ENCODE measurements around the gene CLASP1. TPM values are rescaled to one million over a fixed set of nuclear protein-coding genes. Genes with fewer than 3 reads are reported as not detected.

The CLASP1 gene
- total RNA-seq, 1 experiment from 2014 or later = 46.1 TPM

- Mint-ChIP-seq H3K9me3 (ENCODE audit: unreplicated experiment) (no peaks in the 10 kb centered on the region), H3K36me3 (ENCODE audit: insufficient read depth, unreplicated experiment) (peaks cover 34% of the 10 kb centered on the region), H3K4me3 (ENCODE audit: unreplicated experiment) (no peak overlapping the region), H3K27me3 (ENCODE audit: insufficient read depth, unreplicated experiment) (no peaks in the 10 kb centered on the region), H3K4me1 (ENCODE audit: low read depth, unreplicated experiment) (peaks cover 12% of the 10 kb centered on the region), H3K27ac (ENCODE audit: unreplicated experiment) (no peak overlapping the region)
- ChIA-PET POLR2A (no interaction called here), CTCF (no interaction called here)
- no peak overlapping the region for H3K4me3 ChIP-seq (ENCODE audit: low read depth, low read length)
- BruUV-seq (replicated peaks) = no TSS peak
- no peaks in the 10 kb centered on the region for H3K27me3 ChIP-seq (replicated peaks; ENCODE audit: control insufficient read depth, insufficient read depth, low read length)
- TF ChIP-seq, protein P1, sequence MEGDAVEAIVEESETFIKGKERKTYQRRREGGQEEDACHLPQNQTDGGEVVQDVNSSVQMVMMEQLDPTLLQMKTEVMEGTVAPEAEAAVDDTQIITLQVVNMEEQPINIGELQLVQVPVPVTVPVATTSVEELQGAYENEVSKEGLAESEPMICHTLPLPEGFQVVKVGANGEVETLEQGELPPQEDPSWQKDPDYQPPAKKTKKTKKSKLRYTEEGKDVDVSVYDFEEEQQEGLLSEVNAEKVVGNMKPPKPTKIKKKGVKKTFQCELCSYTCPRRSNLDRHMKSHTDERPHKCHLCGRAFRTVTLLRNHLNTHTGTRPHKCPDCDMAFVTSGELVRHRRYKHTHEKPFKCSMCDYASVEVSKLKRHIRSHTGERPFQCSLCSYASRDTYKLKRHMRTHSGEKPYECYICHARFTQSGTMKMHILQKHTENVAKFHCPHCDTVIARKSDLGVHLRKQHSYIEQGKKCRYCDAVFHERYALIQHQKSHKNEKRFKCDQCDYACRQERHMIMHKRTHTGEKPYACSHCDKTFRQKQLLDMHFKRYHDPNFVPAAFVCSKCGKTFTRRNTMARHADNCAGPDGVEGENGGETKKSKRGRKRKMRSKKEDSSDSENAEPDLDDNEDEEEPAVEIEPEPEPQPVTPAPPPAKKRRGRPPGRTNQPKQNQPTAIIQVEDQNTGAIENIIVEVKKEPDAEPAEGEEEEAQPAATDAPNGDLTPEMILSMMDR (IDR thresholded peaks at IDR 0.05; ENCODE audit: insufficient read depth in 1 of 2, low read depth in 1 of 2, low read length in 1 of 2, severe bottlenecking in 1 of 2, unreplicated experiment in 1 of 2) = no peak
- intact Hi-C loops (cut with micrococcal nuclease; ENCODE audit: unreplicated experiment) = no loop called here
- H3K4me1 ChIP-seq = 0 out of 2 replicates have a peak, but pooled peaks cover 6% of the 10 kb centered on the region
- H3K36me3 ChIP-seq (ENCODE audit: control insufficient read depth, insufficient read depth, low read length) = no peaks in the 10 kb centered on the region; the same call in 1 of the 2 replicates
- DNase-seq = no peak
- no peaks in the 10 kb centered on the region for H3K9me3 ChIP-seq
Observed at GRCh38 chr2:121360566-121361300, 288.5 kb downstream of the CLASP1 start.

- POLR2A ChIA-PET = no interaction called here
Observed at GRCh38 chr2:121359716-121360565, 289.3 kb downstream of the CLASP1 start.

GRCh38 chr2:121359170-121359569 lies 290.1 kb downstream of the CLASP1 start:
- DNase-seq = no peak
- Mint-ChIP-seq H3K4me3 (ENCODE audit: unreplicated experiment) (no peak overlapping the region), H3K27me3 (ENCODE audit: insufficient read depth, unreplicated experiment) (no peaks in the 10 kb centered on the region), H3K27ac (ENCODE audit: unreplicated experiment) (no peak overlapping the region), H3K36me3 (ENCODE audit: insufficient read depth, unreplicated experiment) (peaks cover 36% of the 10 kb centered on the region), H3K9me3 (ENCODE audit: unreplicated experiment) (no peaks in the 10 kb centered on the region), H3K4me1 (ENCODE audit: low read depth, unreplicated experiment) (peaks cover 17% of the 10 kb centered on the region)
- intact Hi-C loops (cut with micrococcal nuclease; ENCODE audit: unreplicated experiment) = loop anchor here (10.0 kb wide), 1 partner anchor 174 kb away; no protein-coding TSS in a partner anchor
- H3K36me3 ChIP-seq (ENCODE audit: control insufficient read depth, insufficient read depth, low read length) = no peaks in the 10 kb centered on the region
- ChIA-PET CTCF (interaction anchor here (7.3 kb wide), 1 partner anchor 230 kb away, joined by 109 read pairs; no protein-coding TSS in a partner anchor), POLR2A (no interaction called here)
- no peaks in the 10 kb centered on the region for H3K27me3 ChIP-seq (replicated peaks; ENCODE audit: control insufficient read depth, insufficient read depth, low read length)
- 0 out of 2 replicates have a peak, but pooled peaks cover 6% of the 10 kb centered on the region for H3K4me1 ChIP-seq
- TF ChIP-seq, protein P1 (IDR thresholded peaks at IDR 0.05; ENCODE audit: insufficient read depth in 1 of 2, low read depth in 1 of 2, low read length in 1 of 2, severe bottlenecking in 1 of 2, unreplicated experiment in 1 of 2) = no peak
- H3K9me3 ChIP-seq = no peaks in the 10 kb centered on the region
- BruUV-seq (replicated peaks) = no TSS peak
- no peak overlapping the region for H3K4me3 ChIP-seq (ENCODE audit: low read depth, low read length)

More at GRCh38 chr2:121359716-121360565, 289.3 kb downstream of the CLASP1 start:
- TF ChIP-seq, protein P1 (IDR thresholded peaks at IDR 0.05; ENCODE audit: insufficient read depth in 1 of 2, low read depth in 1 of 2, low read length in 1 of 2, severe bottlenecking in 1 of 2, unreplicated experiment in 1 of 2) = no peak
- Histone ChIP-seq H3K27me3 (replicated peaks; ENCODE audit: control insufficient read depth, insufficient read depth, low read length) (no peaks in the 10 kb centered on the region), H3K4me1 (0 out of 2 replicates have a peak, but pooled peaks cover 6% of the 10 kb centered on the region), H3K9me3 (no peaks in the 10 kb centered on the region), H3K36me3 (ENCODE audit: control insufficient read depth, insufficient read depth, low read length) (no peaks in the 10 kb centered on the region), H3K4me3 (ENCODE audit: low read depth, low read length) (no peak overlapping the region)
- H3K27me3 Mint-ChIP-seq (ENCODE audit: insufficient read depth, unreplicated experiment) = no peaks in the 10 kb centered on the region
- intact Hi-C loops (cut with micrococcal nuclease; ENCODE audit: unreplicated experiment) = loop anchor here (10.0 kb wide), 1 partner anchor 175 kb away; no protein-coding TSS in a partner anchor
- no peaks in the 10 kb centered on the region for H3K9me3 Mint-ChIP-seq (ENCODE audit: unreplicated experiment)
- CTCF ChIA-PET = interaction anchor here (7.3 kb wide), 1 partner anchor 231 kb away, joined by 109 read pairs; no protein-coding TSS in a partner anchor
- no peak for DNase-seq
- H3K36me3 Mint-ChIP-seq (ENCODE audit: insufficient read depth, unreplicated experiment) = peaks cover 32% of the 10 kb centered on the region
- H3K27ac Mint-ChIP-seq (ENCODE audit: unreplicated experiment) = no peak overlapping the region
- H3K4me3 Mint-ChIP-seq (ENCODE audit: unreplicated experiment) = no peak overlapping the region
- peaks cover 17% of the 10 kb centered on the region for H3K4me1 Mint-ChIP-seq (ENCODE audit: low read depth, unreplicated experiment)
- no TSS peak for BruUV-seq (replicated peaks)
